A549 treated with RU486 at 1 μM for 4 hours (cell line): ENCODE data around the gene FRMD1. TPM values are rescaled to one million over a fixed set of nuclear protein-coding genes. Genes with fewer than 3 reads are reported as not detected.

Source experiments
- total RNA-seq: library from RNA; stranded (reverse); fragments of 200-300 nt; extraction: Qiagen RNA extraction; gene quantifications from 5 replicates; pipeline ENCODE4 v1.2.3, GENCODE V29; 2022; ENCODE audit warnings: low read depth

Gene FRMD1
- total RNA-seq, result 0.01 to 0.12 TPM (median 0.06 TPM) in 3 of 5 replicates, not detected in the others

DNA sequence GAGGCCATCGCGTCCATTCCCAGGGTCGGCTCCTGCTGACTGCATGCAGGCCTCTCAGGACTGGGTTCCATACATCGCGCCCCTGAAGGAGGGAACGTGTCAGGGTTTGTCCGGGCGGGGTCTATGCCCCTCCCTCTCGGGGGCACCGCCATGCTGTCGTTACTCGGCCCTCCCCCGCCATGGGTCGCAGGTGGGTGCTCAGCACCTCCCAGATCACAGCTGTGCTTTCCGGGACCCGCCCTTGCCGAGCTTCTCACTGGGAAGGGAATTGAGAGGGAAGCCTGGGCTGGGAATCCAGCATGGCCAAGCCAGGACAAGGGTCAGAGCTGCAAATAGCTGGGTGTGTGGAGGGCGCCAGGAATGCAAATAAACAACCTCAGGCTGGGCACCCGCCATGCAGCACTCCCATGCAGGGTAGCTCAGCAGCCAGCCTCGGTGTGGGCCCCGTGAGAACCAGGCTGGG lies at the start of gene FRMD1:
Gene FRMD1 (minus strand): TSS at position 270 of the 463 bp plus-strand sequence. CDS start 118 bp downstream, at position 152.

Other genes starting within 250 kb of the FRMD1 start
- gene KIF25, start 81.5 kb downstream of the FRMD1 start, total RNA-seq, result 0.14 TPM in 1 of 5 replicates, not detected in the others
- 0.07 to 0.65 TPM (median 0.25 TPM) in 5 replicates for gene DACT2, start 240.6 kb upstream of the FRMD1 start, total RNA-seq